RPMI7951 (cell line): ENCODE data around the gene GLT1D1. TPM values are rescaled to one million over a fixed set of nuclear protein-coding genes. Genes with fewer than 3 reads are reported as not detected.

ENCODE experiments used
- DNase-seq: peaks from one replicate; pipeline ENCODE4 v3.0.0-alpha.2; 2012; ENCODE audit warnings: low read depth
- total RNA-seq: library from RNA; depleted of rRNA; stranded (reverse); fragments of >200 nt; shearing (Covaris generic); gene quantifications from 2 replicates; pipeline ENCODE4 v1.2.3, GENCODE V29; 2014

The GLT1D1 gene
- total RNA-seq, 1 experiment from 2014 or later: not detected

GRCh38 chr12:128914908-128915563, 61.8 kb downstream of the GLT1D1 start:
- DNase-seq: no peak

- DNase-seq: no peak
Observed at GRCh38 chr12:128916425-128916824, 63.1 kb downstream of the GLT1D1 start.

GRCh38 chr12:128918481-128919260, 65.4 kb downstream of the GLT1D1 start:
- DNase-seq: no peak

- DNase-seq: peak; percentile 38
Observed at GRCh38 chr12:128920468-128920867, 67.2 kb downstream of the GLT1D1 start.

GRCh38 chr12:128928361-128928760, 75.1 kb downstream of the GLT1D1 start:
- DNase-seq: no peak

GRCh38 chr12:128929057-128929456, 75.8 kb downstream of the GLT1D1 start:
- DNase-seq: no peak

- no peak for DNase-seq
Observed at GRCh38 chr12:128930606-128931005, 77.3 kb downstream of the GLT1D1 start.

- DNase-seq: no peak
Observed at GRCh38 chr12:128932521-128932920, 79.2 kb downstream of the GLT1D1 start.

- no peak for DNase-seq
Observed at GRCh38 chr12:128933039-128933438, 79.8 kb downstream of the GLT1D1 start.

- no peak for DNase-seq
Observed at GRCh38 chr12:128933926-128934325, 80.6 kb downstream of the GLT1D1 start.

GRCh38 chr12:128938886-128939285, 85.6 kb downstream of the GLT1D1 start:
- no peak for DNase-seq

GRCh38 chr12:128940090-128940888, 87.0 kb downstream of the GLT1D1 start:
- no peak for DNase-seq

GRCh38 chr12:128940974-128941373, 87.7 kb downstream of the GLT1D1 start:
- DNase-seq: no peak

GRCh38 chr12:128942960-128943477, 89.7 kb downstream of the GLT1D1 start:
- no peak for DNase-seq

- no peak for DNase-seq
Observed at GRCh38 chr12:128944956-128945355, 91.7 kb downstream of the GLT1D1 start.

GRCh38 chr12:128947209-128947608, 93.9 kb downstream of the GLT1D1 start:
- no peak for DNase-seq

GRCh38 chr12:128949086-128949485, 95.8 kb downstream of the GLT1D1 start:
- DNase-seq: no peak

GRCh38 chr12:128951448-128951847, 98.2 kb downstream of the GLT1D1 start:
- no peak for DNase-seq

- DNase-seq: no peak
Observed at GRCh38 chr12:128956755-128957154, 103.5 kb downstream of the GLT1D1 start.

GRCh38 chr12:128959901-128960300, 106.6 kb downstream of the GLT1D1 start:
- DNase-seq: no peak

- DNase-seq: no peak
Observed at GRCh38 chr12:128961308-128961902, 108.1 kb downstream of the GLT1D1 start.

- DNase-seq: no peak
Observed at GRCh38 chr12:128961957-128962356, 108.7 kb downstream of the GLT1D1 start.
